Urinary bladder (tissue), 4 donors: ENCODE results near the gene TLR8. TPM values are rescaled to one million over a fixed set of nuclear protein-coding genes. Genes with fewer than 3 reads are reported as not detected.
A peak's percentile ranks its signal among the peaks of the same experiment; 100 is the strongest.

Experiments
- DNase-seq: peaks from one replicate; pipeline ENCODE4 v3.0.0-alpha.2; 2015; ENCODE audit errors: extremely low spot score
- H3K27ac ChIP-seq: one replicate; pipeline ENCODE4 v1.5.1; 2013; ENCODE audit warnings: low read depth, mild to moderate bottlenecking, moderate library complexity
- H3K36me3 ChIP-seq: one replicate; pipeline ENCODE4 v1.6.1; 2013; ENCODE audit warnings: mild to moderate bottlenecking, moderate library complexity; ENCODE audit not compliant: insufficient read depth
- H3K4me1 ChIP-seq: one replicate; pipeline ENCODE4 v1.6.1; 2013; ENCODE audit warnings: mild to moderate bottlenecking, moderate library complexity; ENCODE audit not compliant: insufficient read depth
- H3K4me3 ChIP-seq: one replicate; pipeline ENCODE4 v1.5.1; 2013; ENCODE audit warnings: low read depth, low read length
- WGBS: extraction: QIAGEN DNeasy Blood & Tissue Kit; methylation state at CpG from one replicate; pipeline ENCODE4 v1.1.7; 2013; 5-methylcytosine and 5-hydroxymethylcytosine counted together
- polyA plus RNA-seq: library from polyadenylated mRNA; stranded (reverse); fragments of 200-250 nt; gene quantifications from one replicate; pipeline ENCODE4 v1.2.3, GENCODE V29; 2013
- total RNA-seq: library from RNA; depleted of rRNA; stranded (reverse); fragments of >200 nt; gene quantifications from one replicate; pipeline ENCODE4 v1.2.3, GENCODE V29; 2014
- donor health status: healthy with polysubstance abuse.
- donor health status: healthy.

Gene TLR8
- total and polyA plus RNA-seq, 2 donors: 1.7 to 1.8 TPM

DNA sequence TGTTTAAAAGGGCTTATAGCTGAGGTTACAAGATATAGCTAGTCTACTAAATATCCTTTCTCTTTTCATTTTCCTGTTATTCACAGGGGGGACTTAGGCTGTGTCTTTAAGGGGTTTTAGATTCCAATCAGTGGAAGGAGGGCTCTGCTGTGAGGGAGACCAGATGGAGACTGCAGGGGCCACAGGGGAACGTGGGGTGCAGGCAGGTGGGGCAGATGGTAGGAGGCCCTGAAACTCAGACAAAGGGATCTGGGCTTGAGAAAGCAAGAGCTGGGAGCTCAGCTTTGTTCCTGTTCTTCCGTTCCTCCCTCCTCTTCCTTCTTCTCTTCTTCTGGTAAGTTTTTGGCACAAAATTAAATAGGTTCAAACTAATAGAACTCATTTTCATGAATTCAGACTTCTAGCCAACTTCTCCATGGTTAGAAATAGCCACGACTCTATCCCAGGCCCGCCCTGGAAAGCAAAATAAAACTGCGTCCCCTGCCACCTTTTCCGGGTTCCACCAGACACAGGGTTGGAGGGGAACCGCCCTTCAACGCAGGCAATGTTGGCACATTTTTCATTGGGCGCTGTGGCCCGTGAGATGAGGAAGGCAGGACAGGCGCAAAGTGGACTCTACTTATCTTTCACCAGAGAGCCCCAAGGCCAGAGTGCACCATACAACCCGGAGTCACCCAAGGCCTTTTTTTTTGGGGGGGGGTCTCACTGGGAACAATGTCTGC, 65.0 kb downstream of the TLR8 start:
- H3K4me3 ChIP-seq: no peak overlapping the region
- no peaks in the 10 kb centered on the region for H3K36me3 ChIP-seq
- DNase-seq: no peak
- 77% methylated on average over 12 of the region's 12 CpGs for WGBS
- H3K4me1 ChIP-seq: no peaks in the 10 kb centered on the region
- peak overlapping the region; percentile 73 for H3K27ac ChIP-seq

DNA sequence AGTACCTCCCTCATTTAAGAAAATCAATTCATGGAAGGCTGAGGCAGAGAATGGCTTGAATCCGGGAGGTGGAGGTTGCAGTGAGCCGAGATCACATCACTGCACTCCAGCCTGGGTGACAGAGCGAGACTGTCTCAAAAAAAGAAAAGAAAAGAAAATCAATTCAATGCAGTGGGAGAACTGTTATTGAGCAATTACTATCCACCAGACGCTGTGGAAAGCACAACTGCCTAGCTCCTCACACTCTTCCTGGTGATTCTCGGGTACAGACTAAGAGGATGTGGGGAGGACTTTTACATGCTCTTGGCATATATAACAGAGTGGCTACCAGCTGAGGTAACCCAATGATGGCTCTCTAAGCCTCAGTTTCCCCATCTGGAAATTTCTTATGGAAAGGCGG, 65.8 kb downstream of the TLR8 start:
- 87% methylated on average over 6 of the region's 6 CpGs for WGBS
- H3K36me3 ChIP-seq: no peaks in the 10 kb centered on the region
- H3K4me3 ChIP-seq: no peak overlapping the region
- no peak overlapping the region for H3K27ac ChIP-seq
- no peak for DNase-seq
- H3K4me1 ChIP-seq: no peaks in the 10 kb centered on the region

Other genes starting within 250 kb of the TLR8 start
- 47.5 TPM for gene PRPS2, start 115.2 kb upstream of the TLR8 start, total RNA-seq
- 49.0 TPM for gene PRPS2, start 115.2 kb upstream of the TLR8 start, polyA plus RNA-seq
- gene TLR7, start 39.5 kb upstream of the TLR8 start, total RNA-seq: 3.9 TPM
- 0.23 TPM for gene TLR7, start 39.5 kb upstream of the TLR8 start, polyA plus RNA-seq
- 4,785 TPM for gene TMSB4X, start 68.5 kb downstream of the TLR8 start, total RNA-seq
- 4,487 TPM for gene TMSB4X, start 68.5 kb downstream of the TLR8 start, polyA plus RNA-seq
- gene FAM9C, start 138.0 kb downstream of the TLR8 start, total RNA-seq: 0.05 TPM
- gene FAM9C, start 138.0 kb downstream of the TLR8 start, polyA plus RNA-seq: 0.08 TPM